ENCODE data around the gene FHIT.

The FHIT gene

GRCh38 chr3:59727902-59728586 is 1523.2 kb downstream of the FHIT start:
- no peak overlapping the region for H3K27ac ChIP-seq (ENCODE audit: low read depth, low read length)
- no peaks in the 10 kb centered on the region for H3K9me2 ChIP-seq (replicated peaks; ENCODE audit: control insufficient read depth, low read length)
- H3K4me2 ChIP-seq (ENCODE audit: low read length): no peak overlapping the region
- H3K27me3 ChIP-seq (ENCODE audit: control insufficient read depth, low read length): no peaks in the 10 kb centered on the region
- no peak overlapping the region for H3K4me3 ChIP-seq (ENCODE audit: low read length)
- no peaks in the 10 kb centered on the region for H3K4me1 ChIP-seq (ENCODE audit: control insufficient read depth, low read length)
- no peaks in the 10 kb centered on the region for H3K79me2 ChIP-seq (ENCODE audit: control insufficient read depth, low read length)
- H3K36me3 ChIP-seq (ENCODE audit: control insufficient read depth, low read length): no peaks in the 10 kb centered on the region
- H3K9me3 ChIP-seq (ENCODE audit: control insufficient read depth, insufficient read depth, low read length): no peaks in the 10 kb centered on the region
- no peak for TF ChIP-seq EZH2phosphoT487 (IDR thresholded peaks at IDR 0.05; ENCODE audit: borderline replicate concordance, low read length)
- TF ChIP-seq, protein P1, sequence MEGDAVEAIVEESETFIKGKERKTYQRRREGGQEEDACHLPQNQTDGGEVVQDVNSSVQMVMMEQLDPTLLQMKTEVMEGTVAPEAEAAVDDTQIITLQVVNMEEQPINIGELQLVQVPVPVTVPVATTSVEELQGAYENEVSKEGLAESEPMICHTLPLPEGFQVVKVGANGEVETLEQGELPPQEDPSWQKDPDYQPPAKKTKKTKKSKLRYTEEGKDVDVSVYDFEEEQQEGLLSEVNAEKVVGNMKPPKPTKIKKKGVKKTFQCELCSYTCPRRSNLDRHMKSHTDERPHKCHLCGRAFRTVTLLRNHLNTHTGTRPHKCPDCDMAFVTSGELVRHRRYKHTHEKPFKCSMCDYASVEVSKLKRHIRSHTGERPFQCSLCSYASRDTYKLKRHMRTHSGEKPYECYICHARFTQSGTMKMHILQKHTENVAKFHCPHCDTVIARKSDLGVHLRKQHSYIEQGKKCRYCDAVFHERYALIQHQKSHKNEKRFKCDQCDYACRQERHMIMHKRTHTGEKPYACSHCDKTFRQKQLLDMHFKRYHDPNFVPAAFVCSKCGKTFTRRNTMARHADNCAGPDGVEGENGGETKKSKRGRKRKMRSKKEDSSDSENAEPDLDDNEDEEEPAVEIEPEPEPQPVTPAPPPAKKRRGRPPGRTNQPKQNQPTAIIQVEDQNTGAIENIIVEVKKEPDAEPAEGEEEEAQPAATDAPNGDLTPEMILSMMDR (IDR thresholded peaks at IDR 0.05; ENCODE audit: low read depth, low read length, poor library complexity, severe bottlenecking): no peak
- no peaks in the 10 kb centered on the region for H4K20me1 ChIP-seq (ENCODE audit: control insufficient read depth, insufficient read depth, low read depth, low read length)
- H3F3A ChIP-seq (ENCODE audit: control insufficient read depth, insufficient read depth): no peaks in the 10 kb centered on the region

DNA sequence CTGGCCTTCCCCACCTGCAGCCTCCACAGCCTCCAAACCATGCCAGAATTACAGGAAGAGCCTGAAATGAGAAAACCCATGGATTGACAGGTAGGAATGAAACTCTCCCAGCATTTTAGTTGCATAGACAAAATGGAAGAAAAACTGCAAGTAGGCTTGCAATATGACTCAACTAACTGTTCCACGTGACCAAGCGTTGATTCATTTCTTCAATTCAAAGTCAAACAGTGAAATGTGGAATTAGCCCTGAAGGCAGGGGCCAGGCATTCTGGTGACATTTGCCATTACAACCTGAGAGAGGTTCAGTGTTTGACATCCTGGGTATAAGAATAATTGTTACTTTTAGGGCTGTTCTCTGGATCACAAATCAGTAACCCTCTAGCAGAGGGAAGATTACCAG is 1525.0 kb downstream of the FHIT start:
- Histone ChIP-seq H3K4me2 (ENCODE audit: low read length) (no peak overlapping the region), H3K27me3 (ENCODE audit: control insufficient read depth, low read length) (no peaks in the 10 kb centered on the region), H3K9me2 (replicated peaks; ENCODE audit: control insufficient read depth, low read length) (no peaks in the 10 kb centered on the region), H3K79me2 (ENCODE audit: control insufficient read depth, low read length) (no peaks in the 10 kb centered on the region), H3K36me3 (ENCODE audit: control insufficient read depth, low read length) (no peaks in the 10 kb centered on the region), H4K20me1 (ENCODE audit: control insufficient read depth, insufficient read depth, low read depth, low read length) (no peaks in the 10 kb centered on the region), H3K4me3 (ENCODE audit: low read length) (no peak overlapping the region), H3K9me3 (ENCODE audit: control insufficient read depth, insufficient read depth, low read length) (no peaks in the 10 kb centered on the region), H3K4me1 (ENCODE audit: control insufficient read depth, low read length) (no peaks in the 10 kb centered on the region), H3F3A (ENCODE audit: control insufficient read depth, insufficient read depth) (no peaks in the 10 kb centered on the region), H3K27ac (ENCODE audit: low read depth, low read length) (no peak overlapping the region)
- no peak for TF ChIP-seq EZH2phosphoT487 (IDR thresholded peaks at IDR 0.05; ENCODE audit: borderline replicate concordance, low read length)
- TF ChIP-seq, protein P1 (IDR thresholded peaks at IDR 0.05; ENCODE audit: low read depth, low read length, poor library complexity, severe bottlenecking): no peak

DNA sequence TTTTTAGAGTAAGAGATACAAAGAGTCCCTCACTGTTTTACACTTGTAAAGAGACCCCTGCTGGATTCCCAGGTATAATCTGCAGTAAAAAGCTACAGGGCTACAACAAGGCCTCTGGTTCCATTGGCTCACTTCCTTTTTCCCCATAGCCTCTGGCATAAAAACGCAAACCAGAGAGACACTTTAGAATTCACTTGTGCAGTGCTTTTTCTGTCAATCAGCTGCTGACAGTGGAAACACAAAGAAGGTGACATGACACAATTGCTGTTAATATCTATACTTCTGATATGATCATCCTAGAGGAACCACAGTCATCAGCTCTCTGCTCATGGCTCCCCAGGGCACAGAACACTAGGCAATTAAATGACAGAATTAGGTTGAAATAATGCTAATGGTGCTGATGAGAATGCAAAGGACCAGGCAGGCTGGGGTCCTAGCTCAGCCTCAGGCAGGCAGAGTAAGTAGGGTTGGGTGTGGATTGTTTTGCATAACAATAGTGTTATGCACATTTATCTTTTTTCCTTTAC is 1533.5 kb downstream of the FHIT start:
- H3K4me3 ChIP-seq (ENCODE audit: low read length): no peak overlapping the region
- no peak overlapping the region for H3K4me2 ChIP-seq (ENCODE audit: low read length)
- H4K20me1 ChIP-seq (ENCODE audit: control insufficient read depth, insufficient read depth, low read depth, low read length): no peaks in the 10 kb centered on the region
- no peaks in the 10 kb centered on the region for H3F3A ChIP-seq (ENCODE audit: control insufficient read depth, insufficient read depth)
- no peaks in the 10 kb centered on the region for H3K9me3 ChIP-seq (ENCODE audit: control insufficient read depth, insufficient read depth, low read length)
- TF ChIP-seq, protein P1 (IDR thresholded peaks at IDR 0.05; ENCODE audit: low read depth, low read length, poor library complexity, severe bottlenecking): no peak
- no peak for TF ChIP-seq EZH2phosphoT487 (IDR thresholded peaks at IDR 0.05; ENCODE audit: borderline replicate concordance, low read length)
- no peaks in the 10 kb centered on the region for H3K36me3 ChIP-seq (ENCODE audit: control insufficient read depth, low read length)
- no peaks in the 10 kb centered on the region for H3K4me1 ChIP-seq (ENCODE audit: control insufficient read depth, low read length)
- H3K9me2 ChIP-seq (replicated peaks; ENCODE audit: control insufficient read depth, low read length): no peaks in the 10 kb centered on the region; the same call in 1 of the 2 replicates
- H3K27ac ChIP-seq (ENCODE audit: low read depth, low read length): no peak overlapping the region
- H3K27me3 ChIP-seq (ENCODE audit: control insufficient read depth, low read length): no peaks in the 10 kb centered on the region
- no peaks in the 10 kb centered on the region for H3K79me2 ChIP-seq (ENCODE audit: control insufficient read depth, low read length)
